ENCODE measurements around the gene RUNX3.

DNA sequence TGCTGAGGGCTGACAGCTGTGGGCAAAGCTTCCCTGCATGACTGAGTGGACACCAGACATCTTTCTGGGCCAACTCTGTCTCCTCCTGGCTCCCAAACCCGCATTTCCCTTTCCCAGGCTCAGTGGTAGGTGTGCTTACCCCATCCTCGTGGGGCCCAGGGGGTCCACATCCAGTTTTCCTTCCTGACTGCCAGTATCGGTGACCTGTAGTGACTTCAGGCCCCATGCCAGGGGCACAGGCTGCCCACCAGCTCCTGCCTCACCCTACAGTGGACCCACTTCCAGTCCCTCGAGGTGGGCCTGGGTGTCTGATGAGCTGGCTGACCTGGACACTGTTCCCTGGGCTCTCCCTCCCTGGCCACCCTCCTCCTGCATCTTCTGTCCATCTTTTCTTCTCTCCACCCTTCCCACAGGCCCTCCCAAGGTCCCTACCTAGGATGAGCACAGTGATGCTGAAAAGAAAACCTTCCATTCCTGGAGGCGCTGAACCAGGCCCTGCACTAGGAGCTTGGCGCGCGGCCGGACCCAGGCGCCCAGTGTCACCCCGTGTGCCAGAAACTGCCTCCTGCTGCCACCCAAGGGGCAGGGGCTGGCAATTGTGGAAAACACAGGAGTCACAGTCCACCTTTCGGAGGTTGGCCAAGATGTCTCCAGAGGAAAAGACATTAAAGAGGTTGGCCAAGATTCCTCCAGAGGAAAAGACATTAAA, 67.1 kb downstream of the RUNX3 start:
- TF ChIP-seq POLR2AphosphoS5 (IDR thresholded peaks at IDR 0.05; ENCODE audit: low read depth, low read length), result no peak
- no peak for TF ChIP-seq TAF1 (IDR thresholded peaks at IDR 0.05; ENCODE audit: borderline replicate concordance, low read depth, low read length)

Data from GM12892 (cell line).